Stimulated activated CD8-positive, alpha-beta memory T cell treated with anti-CD3 and anti-CD28 coated beads, Interleukin-7, amount 100 ng/mL, for 48 hours (primary cell): ENCODE results near the gene HELZ2.
"Not testable (repeated sequence)": the region's sequence is repeated elsewhere in the genome, so short reads cannot be mapped to it uniquely, and the experiment has no call there.

Experiments
- DNase-seq, 2 donors: peaks; one replicate each; pipeline ENCODE4 v3.0.0-alpha.2; 2020; ENCODE audit warnings: low read depth in 1 of 2; ENCODE audit errors: extremely low read depth in 1 of 2

HELZ2 gene

GRCh38 chr20:63574156-63574828 is at the start of gene HELZ2:
Gene HELZ2, minus strand, starts transcription at chr20:63574239. Its CDS starts 1,854 bp downstream, at chr20:63572385.
- DNase-seq = peak in 1 of 2 donors; percentile 26

- DNase-seq = no peak
Observed at GRCh38 chr20:63622732-63623131, 48.7 kb upstream of the HELZ2 start.

GRCh38 chr20:63622096-63622495 is 48.1 kb upstream of the HELZ2 start:
- no peak for DNase-seq

- no peak for DNase-seq
Observed at GRCh38 chr20:63620991-63621390, 47.0 kb upstream of the HELZ2 start.

- no peak for DNase-seq
Observed at GRCh38 chr20:63619505-63619904, 45.5 kb upstream of the HELZ2 start.

- DNase-seq = no peak
Observed at GRCh38 chr20:63619086-63619485, 45.0 kb upstream of the HELZ2 start.

GRCh38 chr20:63618291-63618980 is 44.4 kb upstream of the HELZ2 start:
- DNase-seq = no peak

GRCh38 chr20:63617876-63618265 is 43.8 kb upstream of the HELZ2 start:
- DNase-seq = no peak

GRCh38 chr20:63617092-63617875 is 43.2 kb upstream of the HELZ2 start:
- DNase-seq = no peak

- DNase-seq = not testable (repeated sequence)
Observed at GRCh38 chr20:63613863-63614594, 40.0 kb upstream of the HELZ2 start.

GRCh38 chr20:63612276-63612931 is 38.4 kb upstream of the HELZ2 start:
- DNase-seq = no peak

- DNase-seq = no peak
Observed at GRCh38 chr20:63611646-63612045, 37.6 kb upstream of the HELZ2 start.

GRCh38 chr20:63610581-63611435 is 36.8 kb upstream of the HELZ2 start:
- no peak for DNase-seq

- no peak for DNase-seq
Observed at GRCh38 chr20:63606686-63607085, 32.6 kb upstream of the HELZ2 start.

GRCh38 chr20:63602321-63602720 is 28.3 kb upstream of the HELZ2 start:
- DNase-seq = no peak

- DNase-seq = not testable (repeated sequence)
Observed at GRCh38 chr20:63601679-63602078, 27.6 kb upstream of the HELZ2 start.

- no peak for DNase-seq
Observed at GRCh38 chr20:63599396-63600050, 25.5 kb upstream of the HELZ2 start.

- no peak for DNase-seq
Observed at GRCh38 chr20:63598479-63599395, 24.7 kb upstream of the HELZ2 start.
